ENCODE measurements around the gene EDARADD.

The EDARADD gene

DNA sequence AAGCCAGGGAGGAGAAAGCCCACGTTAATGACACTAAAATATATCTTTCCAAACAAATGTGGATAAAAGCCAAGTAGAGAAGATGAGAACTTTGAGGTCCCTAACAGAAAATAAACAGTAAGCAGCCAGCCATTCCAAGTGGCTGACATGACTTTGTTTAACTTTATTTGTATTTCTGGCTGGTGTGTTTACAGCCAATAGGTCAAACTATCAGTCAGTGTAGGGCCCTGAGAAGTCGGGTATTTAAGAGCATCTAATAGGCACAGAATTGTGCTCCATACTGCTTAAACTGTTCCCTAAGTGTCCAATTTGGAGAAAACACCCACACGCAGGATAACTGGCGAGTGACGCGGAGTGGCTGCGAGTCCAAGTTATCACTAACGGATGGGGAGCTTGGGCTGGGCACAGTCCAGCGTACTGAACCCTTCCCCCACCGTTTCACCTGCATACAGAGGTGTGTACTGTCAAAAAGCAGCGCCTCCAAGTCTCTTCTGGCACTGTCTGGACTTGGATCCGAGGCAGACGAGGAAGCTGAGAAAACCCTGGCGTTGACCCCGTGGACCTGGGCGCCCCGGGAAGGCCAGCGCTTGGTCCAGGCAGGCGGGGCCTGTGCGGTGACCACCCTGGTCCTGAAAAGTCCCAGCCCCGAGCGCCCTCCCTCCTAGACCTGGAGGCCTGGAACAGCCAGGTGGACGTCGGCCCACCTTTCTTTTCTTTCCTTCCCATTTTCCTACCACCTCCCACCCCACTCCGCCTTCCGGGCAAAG lies 129.0 kb downstream of the EDARADD start:
- Mint-ChIP-seq H3K9me3 (no peaks in the 10 kb centered on the region), H3K27ac (peak overlapping the region; percentile 71 to 87 (median 83))

GRCh38 chr1:236523704-236524141 lies 129.6 kb downstream of the EDARADD start, which contains the start of gene LGALS8:
Gene LGALS8 (plus strand): TSS chr1:236523982. CDS start chr1:236526071, 2,089 bp downstream.
- H3K27me3 Mint-ChIP-seq (ENCODE audit: low read depth): no peaks in the 10 kb centered on the region
- H3K27ac Mint-ChIP-seq: peak within 1 kb of the TSS; percentile 71 to 97 (median 96)
- peaks cover 15% of the 10 kb centered on the region for H3K36me3 Mint-ChIP-seq (ENCODE audit: low read depth)
- H3K9me3 Mint-ChIP-seq: no peaks in the 10 kb centered on the region
- TF ChIP-seq, protein P1, sequence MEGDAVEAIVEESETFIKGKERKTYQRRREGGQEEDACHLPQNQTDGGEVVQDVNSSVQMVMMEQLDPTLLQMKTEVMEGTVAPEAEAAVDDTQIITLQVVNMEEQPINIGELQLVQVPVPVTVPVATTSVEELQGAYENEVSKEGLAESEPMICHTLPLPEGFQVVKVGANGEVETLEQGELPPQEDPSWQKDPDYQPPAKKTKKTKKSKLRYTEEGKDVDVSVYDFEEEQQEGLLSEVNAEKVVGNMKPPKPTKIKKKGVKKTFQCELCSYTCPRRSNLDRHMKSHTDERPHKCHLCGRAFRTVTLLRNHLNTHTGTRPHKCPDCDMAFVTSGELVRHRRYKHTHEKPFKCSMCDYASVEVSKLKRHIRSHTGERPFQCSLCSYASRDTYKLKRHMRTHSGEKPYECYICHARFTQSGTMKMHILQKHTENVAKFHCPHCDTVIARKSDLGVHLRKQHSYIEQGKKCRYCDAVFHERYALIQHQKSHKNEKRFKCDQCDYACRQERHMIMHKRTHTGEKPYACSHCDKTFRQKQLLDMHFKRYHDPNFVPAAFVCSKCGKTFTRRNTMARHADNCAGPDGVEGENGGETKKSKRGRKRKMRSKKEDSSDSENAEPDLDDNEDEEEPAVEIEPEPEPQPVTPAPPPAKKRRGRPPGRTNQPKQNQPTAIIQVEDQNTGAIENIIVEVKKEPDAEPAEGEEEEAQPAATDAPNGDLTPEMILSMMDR (IDR thresholded peaks at IDR 0.05; ENCODE audit: unreplicated experiment in 3 of 3): no peak
- H3K4me3 Mint-ChIP-seq: peak within 1 kb of the TSS; percentile 97 to 99 (median 99)
- H3K4me1 Mint-ChIP-seq: peaks cover 18% of the 10 kb centered on the region

More for the DNA sequence above, 129.0 kb downstream of the EDARADD start:
- TF ChIP-seq, protein P1 (IDR thresholded peaks at IDR 0.05; ENCODE audit: unreplicated experiment in 3 of 3): no peak
- H3K4me3 Mint-ChIP-seq: peak overlapping the region; percentile 97 to 99 (median 99)
- H3K36me3 Mint-ChIP-seq (ENCODE audit: low read depth): peaks cover 15% of the 10 kb centered on the region
- H3K27me3 Mint-ChIP-seq (ENCODE audit: low read depth): no peaks in the 10 kb centered on the region
- H3K4me1 Mint-ChIP-seq: peaks cover 18% of the 10 kb centered on the region

GRCh38 chr1:236524142-236524894 lies 130.2 kb downstream of the EDARADD start:
- H3K9me3 Mint-ChIP-seq: no peaks in the 10 kb centered on the region
- TF ChIP-seq, protein P1 (IDR thresholded peaks at IDR 0.05; ENCODE audit: unreplicated experiment in 3 of 3): no peak
- peak overlapping the region; percentile 97 to 99 (median 99) for H3K4me3 Mint-ChIP-seq
- no peaks in the 10 kb centered on the region for H3K27me3 Mint-ChIP-seq (ENCODE audit: low read depth)
- peaks cover 18% of the 10 kb centered on the region for H3K4me1 Mint-ChIP-seq
- peaks cover 18% of the 10 kb centered on the region for H3K36me3 Mint-ChIP-seq (ENCODE audit: low read depth)
- peak overlapping the region; percentile 71 to 97 (median 96) for H3K27ac Mint-ChIP-seq

GRCh38 chr1:236524895-236525184 lies 130.8 kb downstream of the EDARADD start:
- Mint-ChIP-seq H3K27ac (peak overlapping the region; percentile 71 to 97 (median 96)), H3K4me1 (peaks cover 18% of the 10 kb centered on the region), H3K4me3 (peak overlapping the region; percentile 97 to 99 (median 99)), H3K27me3 (ENCODE audit: low read depth) (no peaks in the 10 kb centered on the region), H3K9me3 (no peaks in the 10 kb centered on the region), H3K36me3 (ENCODE audit: low read depth) (peaks cover 18% of the 10 kb centered on the region)
- TF ChIP-seq, protein P1 (IDR thresholded peaks at IDR 0.05; ENCODE audit: unreplicated experiment in 3 of 3): no peak

GRCh38 chr1:236526079-236526478 lies 132.0 kb downstream of the EDARADD start:
- H3K4me1 Mint-ChIP-seq: peaks cover 18% of the 10 kb centered on the region
- no peak overlapping the region for H3K27ac Mint-ChIP-seq
- H3K36me3 Mint-ChIP-seq (ENCODE audit: low read depth): peaks cover 22% of the 10 kb centered on the region
- peak overlapping the region in 2 of 3 experiments; percentile 9 to 22 for H3K4me3 Mint-ChIP-seq
- H3K9me3 Mint-ChIP-seq: no peaks in the 10 kb centered on the region
- TF ChIP-seq, protein P1 (IDR thresholded peaks at IDR 0.05; ENCODE audit: unreplicated experiment in 3 of 3): no peak
- H3K27me3 Mint-ChIP-seq (ENCODE audit: low read depth): no peaks in the 10 kb centered on the region

Measured in nephron (organoid).